HCT116 (cell line): Measurements from ENCODE around the gene PEDS1. TPM values are rescaled to one million over a fixed set of nuclear protein-coding genes. Genes with fewer than 3 reads are reported as not detected.

Source experiments
- ATAC-seq: fragments of 200-7000 bp; cut with Tn5 transposase; 2 replicates; pipeline ENCODE4 v1.9.1; 2020; ENCODE audit warnings: mild to moderate bottlenecking, moderate library complexity
- BruUV-seq: library from RNA; stranded (reverse); fragments of 400-500 nt; replicated peaks from 2 replicates; lab custom pipeline; 2021; lab: Mats Ljungman, UMichigan
- CTCF ChIA-PET: fragments of 300-600 bp; sonication (Branson Sonifier 250); formaldehyde crosslinking; loops from one replicate; lab custom pipeline; 2021; ENCODE audit warnings: antibody characterized with exemption; lab: Charles Lee
- POLR2A ChIA-PET: fragments of 300-600, 350-600 bp; sonication (Branson Sonifier 250); formaldehyde crosslinking; loops from one replicate; lab custom pipeline; 2021; ENCODE audit warnings: antibody characterized with exemption; lab: Charles Lee
- RAD21 ChIA-PET, 2 experiments: fragments of 300-600 bp; sonication (Branson Sonifier 250); formaldehyde crosslinking; loops; one replicate each; lab custom pipeline; 2023; ENCODE audit warnings: low total read pairs in 2 of 2; ENCODE audit not compliant: uncharacterized antibody in 2 of 2, unreplicated experiment in 2 of 2, low non-redundant PET in 1 of 2; lab: Charles Lee
- DNase-seq: peaks from one replicate; pipeline ENCODE4 v3.0.0-alpha.2; 2010; ENCODE audit warnings: low read depth, low spot score
- H2AFZ ChIP-seq: fragments of 200-600 bp; shearing (Covaris generic), sonication (generic); 2 replicates; pipeline ENCODE4 v1.6.1; 2017; ENCODE audit warnings: low read depth, mixed run types, mixed read lengths, antibody characterized with exemption, low read length; ENCODE audit not compliant: poor library complexity, severe bottlenecking
- H3K27ac ChIP-seq: 2 replicates; pipeline ENCODE4 v1.5.1; 2012; ENCODE audit warnings: low read depth, low read length
- H3K27me3 ChIP-seq: fragments of 200-600 bp; sonication (generic); 2 replicates; pipeline ENCODE4 v1.6.1; 2016; ENCODE audit warnings: mixed run types, low read length, mixed read lengths; ENCODE audit not compliant: insufficient read depth
- H3K36me3 ChIP-seq, 2 experiments: fragments of 200-500 bp in 1 of 2; fragments of 200-600 bp in 1 of 2; sonication (Bioruptor generic) in 1 of 2; sonication (generic) in 1 of 2; 2 replicates each; pipeline versions ENCODE4 v1.5.1 to v1.6.1; 2014 to 2016; ENCODE audit warnings: low read length in 2 of 2, inconsistent platforms in 1 of 2, mixed read lengths in 1 of 2, mixed run types in 1 of 2; ENCODE audit not compliant: insufficient read depth in 2 of 2, control insufficient read depth in 1 of 2
- H3K4me1 ChIP-seq, 2 experiments: fragments of 200-600 bp in 1 of 2; sonication (generic) in 1 of 2; 2 replicates each; pipeline versions ENCODE4 v1.5.1 to v1.6.1; 2012 to 2017; ENCODE audit warnings: low read length in 2 of 2, inconsistent platforms in 1 of 2, mild to moderate bottlenecking in 1 of 2, mixed read lengths in 1 of 2, mixed run types in 1 of 2, moderate library complexity in 1 of 2; ENCODE audit not compliant: insufficient read depth in 2 of 2, control insufficient read depth in 1 of 2
- H3K4me2 ChIP-seq: fragments of 200-600 bp; sonication (generic); 2 replicates; pipeline ENCODE4 v1.6.1; 2017; ENCODE audit warnings: mixed run types, low read length, mixed read lengths
- H3K4me3 ChIP-seq, 2 experiments: fragments of 200-600 bp in 1 of 2; sonication (generic) in 1 of 2; replicated peaks in 1 of 2; 2 replicates each; pipeline ENCODE4 v1.5.1; 2011 to 2016; ENCODE audit warnings: low read length in 2 of 2, control low read depth in 1 of 2, low read depth in 1 of 2, mild to moderate bottlenecking in 1 of 2, mixed read lengths in 1 of 2, mixed run types in 1 of 2
- H3K79me2 ChIP-seq: fragments of 200-600 bp; sonication (generic); 2 replicates; pipeline ENCODE4 v1.6.1; 2017; ENCODE audit warnings: mild to moderate bottlenecking, mixed run types, low read length, moderate library complexity, mixed read lengths; ENCODE audit not compliant: insufficient read depth
- H3K9ac ChIP-seq: fragments of 200-600 bp; sonication (generic); 2 replicates; pipeline ENCODE4 v1.6.1; 2016; ENCODE audit warnings: low read length, mixed read lengths
- H3K9me2 ChIP-seq: fragments of 200-600 bp; sonication (generic), shearing (Covaris generic); 2 replicates; pipeline ENCODE4 v1.6.1; 2017; ENCODE audit warnings: mixed run types, mild to moderate bottlenecking, moderate library complexity; ENCODE audit not compliant: insufficient read depth
- H3K9me3 ChIP-seq, 2 experiments: fragments of 200-500 bp in 1 of 2; fragments of 200-600 bp in 1 of 2; sonication (Bioruptor generic) in 1 of 2; sonication (generic) in 1 of 2; 2 replicates each; pipeline ENCODE4 v1.6.1; 2014 to 2017; ENCODE audit warnings: low read length in 2 of 2, mixed read lengths in 2 of 2, inconsistent platforms in 1 of 2, low read depth in 1 of 2, mild to moderate bottlenecking in 1 of 2, mixed run types in 1 of 2, moderate library complexity in 1 of 2; ENCODE audit not compliant: control insufficient read depth in 1 of 2, insufficient read depth in 1 of 2
- H4K20me1 ChIP-seq: fragments of 200-600 bp; sonication (generic), shearing (Covaris generic); 2 replicates; pipeline ENCODE4 v1.6.1; 2017; ENCODE audit warnings: mixed run types, mild to moderate bottlenecking, moderate library complexity; ENCODE audit not compliant: insufficient read depth
- ELF1 ChIP-seq: IDR thresholded peaks from 2 replicates; pipeline ENCODE4 v1.6.1; 2012; ENCODE audit warnings: low read depth, borderline replicate concordance
- FOSL1 ChIP-seq: IDR thresholded peaks from 2 replicates; pipeline ENCODE4 v1.6.1; 2012; ENCODE audit warnings: low read depth
- RAD21 ChIP-seq: IDR thresholded peaks from 2 replicates; pipeline ENCODE4 v1.6.1; 2012; ENCODE audit warnings: low read depth, mild to moderate bottlenecking
- ZNF274 ChIP-seq: fragments of 200-500 bp; sonication (Bioruptor generic); IDR thresholded peaks from 2 replicates; pipeline ENCODE4 v1.6.1; 2014; ENCODE audit warnings: mild to moderate bottlenecking, low read depth, low read length, inconsistent platforms
- intact Hi-C: fragments of 100-400 bp; cut with micrococcal nuclease; formaldehyde crosslinking; loops from 2 replicates; pipeline ENCODE4 v1.10.0; 2022
- total RNA-seq: library from RNA; stranded (reverse); gene quantifications from one replicate; pipeline ENCODE4 v1.2.1, GENCODE V29; 2021; ENCODE audit not compliant: unreplicated experiment
- TF ChIP-seq, protein P1 (sequence below), 3 experiments: fragments of 200-600 bp in 1 of 3; sonication (generic) in 1 of 3; IDR thresholded peaks in 2 of 3; conservative IDR thresholded peaks in 1 of 3; 2 replicates each; pipeline ENCODE4 v1.5.1; 2012 to 2017; ENCODE audit warnings: low read depth in 2 of 3, low read length in 2 of 3, antibody characterized with exemption in 1 of 3, borderline replicate concordance in 1 of 3, control low read depth in 1 of 3, mild to moderate bottlenecking in 1 of 3, mixed read lengths in 1 of 3, mixed run types in 1 of 3, moderate library complexity in 1 of 3; ENCODE audit not compliant: insufficient read depth in 1 of 3

PEDS1 gene
- total RNA-seq, 1 experiment from 2014 or later = 31.9 TPM

DNA sequence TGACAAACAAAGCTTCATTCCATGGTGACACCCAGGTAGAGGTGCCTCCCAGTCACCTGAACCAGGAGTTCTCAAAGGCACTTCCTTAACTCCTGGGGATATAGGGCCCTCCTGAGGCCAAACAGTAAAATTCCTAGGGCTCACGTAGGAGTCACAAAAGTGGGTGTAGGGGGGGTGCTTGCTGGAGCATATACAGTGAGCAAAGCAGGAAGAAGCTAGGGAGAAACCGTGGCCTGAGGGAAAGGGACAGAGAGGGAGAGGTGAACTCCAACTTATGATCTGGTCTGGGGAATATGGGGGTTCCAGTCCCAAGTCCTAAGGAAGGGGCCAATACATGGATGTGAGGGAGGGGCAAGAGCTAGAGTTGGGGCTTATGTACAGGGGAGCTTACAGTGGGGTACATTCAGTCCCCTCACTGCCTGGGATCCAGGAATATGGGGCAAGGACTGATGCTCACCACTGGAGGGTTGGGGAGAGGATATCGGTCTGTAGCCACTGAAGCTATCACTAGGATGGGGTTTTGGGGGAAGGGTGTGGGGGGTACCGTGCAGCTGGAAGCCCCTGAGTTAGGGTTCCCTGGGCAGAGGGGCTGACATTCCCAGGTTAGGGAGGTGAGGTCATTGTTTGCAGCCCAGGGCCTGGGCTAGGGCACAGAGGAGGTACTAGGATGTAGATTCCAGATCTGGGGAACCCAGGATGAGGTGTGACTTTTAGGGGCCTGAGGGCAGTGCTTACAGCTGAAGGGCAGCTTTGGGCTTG, 950 bp downstream of the PEDS1 start:
- no peak overlapping the region for H2AFZ ChIP-seq
- ATAC-seq (no peak), DNase-seq (no peak)
- BruUV-seq = TSS peak; percentile 63
- CTCF ChIA-PET = interaction anchor here (0.7 to 2.0 kb wide), 9 partner anchors 14 to 216 kb away, joined by 3 to 6 read pairs (median 4); partner anchors contain the start of gene RNF114
- no peaks in the 10 kb centered on the region for H3K9me3 ChIP-seq
- no peaks in the 10 kb centered on the region for H4K20me1 ChIP-seq
- no peaks in the 10 kb centered on the region for H3K27me3 ChIP-seq
- H3K79me2 ChIP-seq = peaks cover 59% of the 10 kb centered on the region
- peak overlapping the region; percentile 89 for H3K4me2 ChIP-seq
- H3K27ac ChIP-seq = peak overlapping the region; percentile 90
- H3K9me2 ChIP-seq = no peaks in the 10 kb centered on the region
- H3K4me1 ChIP-seq = peaks cover 30 to 64% of the 10 kb centered on the region in 2 experiments
- RAD21 ChIA-PET = interaction anchor here (0.7 to 1.0 kb wide), 2 partner anchors 14 to 37 kb away, joined by 3 read pairs; no protein-coding TSS in a partner anchor
- TF ChIP-seq FOSL1 (no peak), ELF1 (no peak), ZNF274 (no peak), RAD21 (peak; percentile 63)
- TF ChIP-seq, protein P1, sequence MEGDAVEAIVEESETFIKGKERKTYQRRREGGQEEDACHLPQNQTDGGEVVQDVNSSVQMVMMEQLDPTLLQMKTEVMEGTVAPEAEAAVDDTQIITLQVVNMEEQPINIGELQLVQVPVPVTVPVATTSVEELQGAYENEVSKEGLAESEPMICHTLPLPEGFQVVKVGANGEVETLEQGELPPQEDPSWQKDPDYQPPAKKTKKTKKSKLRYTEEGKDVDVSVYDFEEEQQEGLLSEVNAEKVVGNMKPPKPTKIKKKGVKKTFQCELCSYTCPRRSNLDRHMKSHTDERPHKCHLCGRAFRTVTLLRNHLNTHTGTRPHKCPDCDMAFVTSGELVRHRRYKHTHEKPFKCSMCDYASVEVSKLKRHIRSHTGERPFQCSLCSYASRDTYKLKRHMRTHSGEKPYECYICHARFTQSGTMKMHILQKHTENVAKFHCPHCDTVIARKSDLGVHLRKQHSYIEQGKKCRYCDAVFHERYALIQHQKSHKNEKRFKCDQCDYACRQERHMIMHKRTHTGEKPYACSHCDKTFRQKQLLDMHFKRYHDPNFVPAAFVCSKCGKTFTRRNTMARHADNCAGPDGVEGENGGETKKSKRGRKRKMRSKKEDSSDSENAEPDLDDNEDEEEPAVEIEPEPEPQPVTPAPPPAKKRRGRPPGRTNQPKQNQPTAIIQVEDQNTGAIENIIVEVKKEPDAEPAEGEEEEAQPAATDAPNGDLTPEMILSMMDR (IDR thresholded peaks at IDR 0.05 in 2 of 3, conservative IDR thresholded peaks at IDR 0.05 in 1 of 3; ENCODE audit: borderline replicate concordance in 1 of 3, insufficient read depth in 1 of 3, low read depth in 2 of 3, low read length in 2 of 3) = peak in 2 of 3 experiments; percentile 1 to 15; a peak in 1 of 6 replicates
- intact Hi-C loops = no loop called here
- POLR2A ChIA-PET = interaction anchor here (0.9 to 2.2 kb wide), 6 partner anchors 10 to 49 kb away, joined by 3 to 11 read pairs (median 4); no protein-coding TSS in a partner anchor
- H3K9ac ChIP-seq = peak overlapping the region; percentile 98
- H3K4me3 ChIP-seq = peak overlapping the region; percentile 80 to 95
- H3K36me3 ChIP-seq = peaks cover 4 to 14% of the 10 kb centered on the region in 2 experiments; a peak in 3 of 4 replicates
